K562 (cell line): ENCODE data around the gene SPATA33. TPM values are rescaled to one million over a fixed set of nuclear protein-coding genes. Genes with fewer than 3 reads are reported as not detected.

Experiments
- DACH1 ChIP-seq: fragments of 450-650 bp; IDR thresholded peaks from 2 replicates; pipeline ENCODE4 v1.6.1; 2018; ENCODE audit not compliant: partially characterized antibody
- POLR2A ChIP-seq: fragments of 450-650 bp; conservative IDR thresholded peaks from 2 replicates; pipeline ENCODE4 v1.6.1; 2016
- POLR2G ChIP-seq: fragments of 200-400 bp; formaldehyde crosslinking; IDR thresholded peaks from 2 replicates; pipeline ENCODE4 v1.6.1; 2017; ENCODE audit warnings: low read depth, mild to moderate bottlenecking, antibody characterized with exemption, low read length, moderate library complexity
- RBFOX2 ChIP-seq: fragments of 200-400 bp; formaldehyde crosslinking; IDR thresholded peaks from 2 replicates; pipeline ENCODE4 v1.6.1; 2017; ENCODE audit warnings: low read depth, mild to moderate bottlenecking, low read length, moderate library complexity
- SNIP1 ChIP-seq: fragments of 450-650 bp; IDR thresholded peaks from 2 replicates; pipeline ENCODE4 v1.7.1; 2017; ENCODE audit warnings: low read depth, mild to moderate bottlenecking
- TAL1 ChIP-seq: fragments of 450-650 bp; IDR thresholded peaks from 2 replicates; pipeline ENCODE4 v1.6.1; 2016; ENCODE audit warnings: mild to moderate bottlenecking
- ZNF561 ChIP-seq: fragments of 450-650 bp; formaldehyde crosslinking; conservative IDR thresholded peaks from 2 replicates; pipeline ENCODE4 v1.4.0; 2020; ENCODE audit warnings: mild to moderate bottlenecking, moderate library complexity
- ZNF584 ChIP-seq: fragments of 200-800 bp; sonication (Bioruptor generic); IDR thresholded peaks from 2 replicates; pipeline ENCODE4 v1.6.1; 2016; ENCODE audit warnings: low read depth, mild to moderate bottlenecking, missing genetic modification characterization, missing compliant biosample characterization
- ZNF778 ChIP-seq: fragments of 450-650 bp; formaldehyde crosslinking; IDR thresholded peaks from 2 replicates; pipeline ENCODE4 v1.4.0; 2020; ENCODE audit warnings: mild to moderate bottlenecking, moderate library complexity
- polyA plus RNA-seq, 8 experiments: library from polyadenylated mRNA; depleted of rRNA in 4 of 8; stranded (reverse) in 5 of 8; unstranded in 3 of 8; fragments of >200 nt; fragmentation: Nextera tagmentation in 2 of 8; fragmentation: Illumina TruSeq in 1 of 8; extraction: Ambion mirVana in 2 of 8; extraction: Trizol in 1 of 8; gene quantifications; 2 replicates each; pipeline versions ENCODE4 v1.2.1 to v1.2.3, GENCODE V29; 2011 to 2014; ENCODE audit warnings: inconsistent platforms in 1 of 8, missing spikeins in 1 of 8
- total RNA-seq, 7 experiments: library from RNA; depleted of rRNA in 6 of 7; stranded (reverse); fragments of >200 nt in 6 of 7; fragmentation: Illumina TruSeq in 2 of 7; extraction: Trizol in 2 of 7; gene quantifications; 2 replicates each; pipeline versions ENCODE4 v1.2.1 to v1.2.3, GENCODE V29; 2011 to 2021; ENCODE audit warnings: low replicate concordance in 1 of 7
- TF ChIP-seq, protein P1 (sequence below): fragments of 250-450 bp; sonication (Bioruptor Pico); IDR thresholded peaks from 2 replicates; pipeline ENCODE4 v1.5.0; 2021

The SPATA33 gene
- total and polyA plus RNA-seq, 9 of the 15 experiments (the other 6 are each of a cell fraction or from before 2014, with no cell fraction given), result 4.0 to 20.0 (median 11.8) TPM

DNA sequence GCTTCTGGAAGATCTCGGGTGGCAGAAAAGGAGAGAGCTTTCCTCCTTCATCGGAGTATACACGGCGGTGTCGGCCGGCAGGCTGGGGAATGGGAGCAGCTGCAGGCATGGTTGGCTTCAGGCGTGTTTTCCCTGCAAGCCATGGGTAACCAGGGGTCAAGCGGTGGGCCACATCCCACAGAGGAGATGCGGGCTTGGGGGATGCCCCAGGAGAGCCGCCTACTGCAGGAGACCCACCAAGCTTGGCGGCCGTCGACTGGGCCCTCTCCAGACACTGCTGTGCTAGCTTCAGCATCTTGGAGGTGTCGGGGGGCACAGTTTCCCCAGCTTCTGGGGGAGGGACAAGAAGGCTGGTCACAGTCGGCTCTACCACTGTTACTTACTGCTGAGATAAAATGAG lies 58.9 kb downstream of the SPATA33 start (continued):
- TF ChIP-seq, protein P1, sequence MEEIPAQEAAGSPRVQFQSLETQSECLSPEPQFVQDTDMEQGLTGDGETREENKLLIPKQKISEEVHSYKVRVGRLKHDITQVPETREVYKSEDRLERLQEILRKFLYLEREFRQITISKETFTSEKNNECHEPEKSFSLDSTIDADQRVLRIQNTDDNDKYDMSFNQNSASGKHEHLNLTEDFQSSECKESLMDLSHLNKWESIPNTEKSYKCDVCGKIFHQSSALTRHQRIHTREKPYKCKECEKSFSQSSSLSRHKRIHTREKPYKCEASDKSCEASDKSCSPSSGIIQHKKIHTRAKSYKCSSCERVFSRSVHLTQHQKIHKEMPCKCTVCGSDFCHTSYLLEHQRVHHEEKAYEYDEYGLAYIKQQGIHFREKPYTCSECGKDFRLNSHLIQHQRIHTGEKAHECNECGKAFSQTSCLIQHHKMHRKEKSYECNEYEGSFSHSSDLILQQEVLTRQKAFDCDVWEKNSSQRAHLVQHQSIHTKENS (CRISPR knock-in tag), result no peak
- no peak for TF ChIP-seq SNIP1
- TF ChIP-seq ZNF561 (CRISPR knock-in tag), result no peak
- TF ChIP-seq RBFOX2, result peak; percentile 38; the same call in 1 of the 2 replicates
- TF ChIP-seq DACH1, result no peak
- TF ChIP-seq ZNF778 (CRISPR knock-in tag), result no peak
- TF ChIP-seq ZNF584 (CRISPR knock-in tag), result no peak
- TF ChIP-seq POLR2G, result peak; percentile 64; the same call in 1 of the 2 replicates
- no peak for TF ChIP-seq TAL1
- peak; percentile 11; the same call in 1 of the 2 replicates for TF ChIP-seq POLR2A
